Activated T-cell treated with anti-CD3 and anti-CD28 coated beads for 4 hours (primary cell): ENCODE results near the gene LTBP1.

Source experiments
- DNase-seq: peaks from one replicate; pipeline ENCODE4 v3.0.0-alpha.2; 2020

The LTBP1 gene

GRCh38 chr2:32931945-32932709, 14.6 kb upstream of the LTBP1 start:
- DNase-seq: no peak

- no peak for DNase-seq
These were observed 13.7 kb upstream of the LTBP1 start for GRCh38 chr2:32932825-32933755.

DNA sequence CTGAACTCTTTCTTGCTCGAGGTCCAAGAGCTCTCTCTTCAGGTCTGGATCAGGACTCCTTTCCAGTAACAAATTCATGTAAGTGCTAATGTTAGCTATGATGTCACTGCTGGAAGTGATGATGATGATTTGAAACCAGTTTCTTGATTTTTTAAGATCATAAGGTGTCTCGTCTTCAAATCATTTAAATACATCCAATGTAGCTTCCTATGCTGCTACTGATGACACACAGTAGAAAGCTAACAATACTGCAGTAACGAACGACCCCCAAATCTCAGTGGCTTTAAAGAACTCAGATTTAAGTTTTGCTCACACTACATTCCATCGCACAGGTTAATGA, 13.0 kb upstream of the LTBP1 start:
- no peak for DNase-seq

DNA sequence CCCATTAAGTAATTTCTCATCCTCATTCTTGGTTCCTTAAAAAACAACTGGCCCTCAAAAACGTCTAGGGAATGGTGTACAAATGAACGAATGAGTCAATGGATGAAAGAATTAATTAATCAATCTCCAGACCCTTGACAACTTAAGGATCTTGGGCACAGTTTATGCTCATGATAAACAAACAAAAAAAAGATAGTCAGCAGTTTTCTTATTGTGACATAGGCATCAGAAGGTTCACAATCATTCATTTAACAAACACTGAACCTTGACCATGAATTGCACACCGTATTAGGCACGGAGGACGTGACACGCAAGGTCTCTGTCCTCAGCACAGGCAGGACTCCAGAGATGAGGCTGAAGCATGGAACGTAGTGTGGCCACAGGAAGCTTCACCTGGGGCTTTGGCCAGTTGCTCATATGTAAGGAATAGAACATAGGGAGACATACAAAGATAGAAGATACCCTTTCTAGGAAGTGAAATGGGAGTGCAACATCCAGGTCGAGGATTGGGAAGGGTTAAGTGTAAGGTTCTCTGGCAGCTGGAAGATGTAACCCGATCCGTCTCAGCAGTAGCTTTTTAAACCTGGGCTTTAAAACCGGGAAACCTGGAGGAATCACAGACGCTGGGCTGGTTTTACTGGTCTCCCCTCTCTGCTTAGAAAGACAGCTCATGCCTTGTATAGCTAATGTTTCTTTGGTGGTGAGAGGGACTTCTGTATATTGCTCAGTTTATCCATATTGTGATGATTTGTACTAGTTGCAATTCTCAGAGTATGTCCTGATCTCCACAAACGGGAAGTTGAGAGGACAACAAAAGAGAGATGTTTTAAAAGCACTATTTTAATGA, 8.9 kb upstream of the LTBP1 start:
- DNase-seq: no peak

- no peak for DNase-seq
These were observed 7.8 kb upstream of the LTBP1 start for GRCh38 chr2:32938934-32939333.

GRCh38 chr2:32940316-32940997, 6.3 kb upstream of the LTBP1 start:
- DNase-seq: no peak

DNA sequence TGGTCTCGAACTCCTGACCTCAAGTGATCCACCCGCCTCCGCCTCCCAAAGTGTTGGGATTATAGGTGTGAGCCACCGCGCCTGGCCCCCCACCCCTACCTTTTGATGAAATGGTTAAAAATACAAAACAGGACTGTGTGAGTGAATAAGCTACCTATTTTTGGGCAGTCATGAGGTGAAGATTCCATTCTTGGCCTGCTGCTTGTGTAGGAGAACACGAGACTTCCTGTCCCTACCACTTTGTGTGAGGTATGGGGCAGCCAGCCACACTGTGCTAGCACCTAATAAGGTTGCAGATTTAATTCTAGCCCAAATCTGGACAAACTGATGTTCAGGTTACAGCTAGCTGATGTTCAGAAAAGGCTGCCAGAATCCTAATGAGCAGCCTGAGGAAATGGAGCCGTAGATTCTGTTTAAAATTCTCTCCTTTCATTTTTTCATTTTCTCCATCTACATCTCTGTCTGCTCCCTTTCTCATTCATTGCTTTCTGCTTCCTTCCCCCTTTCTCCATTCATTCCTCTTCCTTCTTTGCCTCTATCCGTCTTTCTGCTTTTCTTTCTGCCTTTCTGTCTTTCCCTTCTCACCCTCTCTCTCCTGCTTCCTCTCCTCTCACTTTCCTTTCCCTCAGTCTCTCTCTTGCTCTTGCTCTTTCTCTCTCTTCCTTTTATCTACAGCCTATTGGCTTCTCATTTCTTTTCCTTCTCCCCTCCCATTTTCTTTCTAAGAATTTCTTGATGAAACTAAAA, 4.6 kb upstream of the LTBP1 start:
- no peak for DNase-seq

GRCh38 chr2:32942793-32943485, 3.8 kb upstream of the LTBP1 start:
- DNase-seq: no peak

DNA sequence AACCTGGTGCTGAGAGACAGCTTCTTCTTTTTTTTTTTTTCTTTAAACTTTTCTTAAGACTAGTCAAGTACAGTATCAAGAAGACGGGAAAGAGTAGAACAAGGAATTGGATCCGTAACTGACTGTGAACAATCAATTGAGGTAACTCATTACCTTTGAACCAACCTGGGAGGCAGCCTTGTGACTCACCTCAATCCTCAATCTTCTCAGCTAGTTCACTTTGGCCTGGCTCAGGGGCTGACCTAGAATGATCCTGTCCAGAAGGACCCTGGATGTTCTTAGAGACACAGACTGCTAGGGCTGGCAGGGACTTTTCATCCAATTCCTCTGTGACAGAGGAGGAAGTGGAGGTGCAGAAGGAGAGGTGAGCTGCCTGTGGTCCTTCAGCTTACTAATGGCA, 1.5 kb upstream of the LTBP1 start:
- DNase-seq: no peak

DNA sequence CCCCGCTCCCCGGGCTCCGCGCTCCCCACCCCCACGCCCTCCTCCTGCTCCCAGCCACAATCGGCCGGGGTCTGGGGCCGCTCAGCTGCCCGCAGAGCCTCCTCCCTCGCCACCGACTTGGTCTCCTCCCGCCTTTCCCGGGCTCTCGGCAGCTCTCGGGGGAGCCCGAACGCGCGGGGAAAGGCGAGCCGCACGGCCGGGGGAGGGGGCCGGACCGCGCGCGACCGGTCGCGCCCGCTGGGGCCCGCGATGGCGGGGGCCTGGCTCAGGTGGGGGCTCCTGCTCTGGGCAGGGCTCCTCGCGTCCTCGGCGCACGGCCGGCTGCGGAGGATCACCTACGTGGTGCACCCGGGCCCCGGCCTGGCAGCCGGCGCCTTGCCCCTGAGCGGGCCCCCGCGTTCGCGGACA, 327 bp downstream of the LTBP1 start:
- DNase-seq: no peak

DNA sequence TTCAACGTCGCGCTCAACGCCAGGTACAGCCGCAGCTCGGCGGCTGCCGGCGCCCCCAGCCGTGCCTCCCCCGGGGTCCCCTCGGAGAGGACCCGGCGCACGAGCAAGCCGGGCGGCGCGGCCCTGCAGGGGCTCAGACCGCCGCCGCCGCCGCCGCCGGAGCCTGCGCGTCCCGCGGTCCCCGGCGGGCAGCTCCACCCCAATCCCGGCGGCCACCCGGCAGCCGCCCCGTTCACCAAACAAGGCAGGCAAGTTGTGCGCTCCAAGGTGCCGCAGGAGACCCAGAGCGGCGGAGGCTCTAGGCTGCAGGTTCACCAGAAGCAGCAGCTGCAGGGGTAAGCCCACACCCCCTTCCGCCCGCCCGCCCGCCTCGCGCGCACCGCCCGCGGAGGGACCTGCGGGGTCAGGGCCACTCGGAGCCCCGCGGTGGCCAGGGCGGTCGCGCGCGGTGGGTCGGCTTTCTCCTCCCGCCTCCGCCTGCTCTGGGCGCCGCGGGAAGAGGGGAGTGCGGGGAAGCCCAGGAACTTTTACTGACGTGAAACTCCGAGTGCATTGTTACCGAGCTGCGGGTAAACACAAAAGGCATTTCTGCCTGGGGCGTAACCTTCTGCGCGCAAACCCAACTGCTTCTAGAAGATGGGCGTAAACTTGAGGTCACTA, 861 bp downstream of the LTBP1 start:
- no peak for DNase-seq

DNA sequence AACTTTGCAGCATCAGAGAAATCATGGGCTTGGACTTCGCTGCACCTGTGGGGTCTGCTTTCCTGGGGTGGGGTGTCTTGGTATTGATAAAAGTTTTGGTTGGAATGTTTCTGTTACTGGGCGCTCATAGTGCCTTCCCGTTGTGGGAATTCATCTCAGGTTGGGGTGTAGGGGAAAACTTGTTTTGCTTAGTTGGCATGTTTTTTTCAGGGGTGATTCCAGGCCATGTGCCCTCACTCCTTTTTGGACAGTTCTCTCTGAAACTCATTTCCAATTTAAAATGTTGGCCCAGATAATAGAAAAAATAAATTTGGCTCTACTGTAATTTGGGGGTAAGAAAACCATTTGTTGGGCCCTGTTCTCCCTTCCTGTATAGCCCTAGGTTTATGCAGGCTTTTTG, 1.5 kb downstream of the LTBP1 start:
- DNase-seq: no peak

DNA sequence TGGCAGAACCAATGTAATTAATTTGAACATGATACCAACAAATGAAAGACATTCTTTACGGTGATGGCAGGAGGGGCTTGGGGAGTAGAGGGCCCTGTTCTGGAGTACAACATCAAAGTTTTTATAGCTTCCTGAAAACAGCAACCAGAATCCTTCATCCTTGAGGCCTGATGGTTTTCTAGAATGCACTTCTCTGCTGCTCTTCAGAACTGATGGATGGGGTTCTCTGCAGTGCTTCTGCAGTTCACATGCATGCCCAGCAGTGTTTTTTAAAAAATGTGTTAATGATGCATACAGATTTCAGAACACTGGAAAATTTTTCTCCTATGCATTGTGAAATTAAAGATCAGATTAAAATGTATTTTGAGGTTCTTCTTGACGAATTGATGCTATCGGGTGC, 2.5 kb downstream of the LTBP1 start:
- no peak for DNase-seq

GRCh38 chr2:32951672-32952071, 4.9 kb downstream of the LTBP1 start:
- no peak for DNase-seq

GRCh38 chr2:32952761-32953476, 6.2 kb downstream of the LTBP1 start:
- no peak for DNase-seq

DNA sequence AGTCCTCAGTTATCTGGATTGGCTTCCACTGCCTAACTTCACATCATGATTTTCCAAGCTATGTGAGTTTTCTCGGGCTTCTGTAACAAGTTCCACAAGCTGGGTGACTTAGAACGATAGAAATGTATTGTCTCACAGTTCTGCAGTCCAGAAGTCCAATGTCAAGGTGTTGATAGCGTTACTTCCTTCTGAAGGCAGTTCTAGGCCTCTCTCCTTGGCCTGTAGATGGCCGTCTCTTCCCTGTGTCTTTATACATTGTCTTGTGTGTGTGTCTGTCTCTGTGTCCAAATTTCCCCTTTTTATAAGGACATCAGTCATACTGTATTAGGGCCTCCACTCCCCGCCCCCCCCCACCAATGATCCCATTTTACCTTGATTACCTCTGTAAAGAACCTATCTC, 7.5 kb downstream of the LTBP1 start:
- DNase-seq: no peak

DNA sequence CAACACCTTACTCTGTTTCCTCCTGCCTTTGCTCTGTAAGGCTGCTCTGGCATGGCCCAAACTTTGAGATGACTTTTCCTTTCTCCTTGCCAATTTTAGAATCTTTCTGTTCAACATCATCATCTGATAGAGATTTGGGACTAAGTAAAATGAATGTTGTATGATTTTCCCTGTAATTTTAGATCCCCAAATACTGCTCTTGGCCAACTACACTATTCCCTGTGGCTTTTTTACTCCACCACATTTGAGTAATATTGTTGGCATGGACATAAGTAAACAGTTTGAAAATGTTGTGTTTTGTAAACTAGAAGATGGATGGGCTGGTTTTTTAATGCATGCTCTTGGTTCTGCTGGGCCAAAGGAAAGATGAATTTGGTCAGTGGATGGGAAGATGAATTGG, 12.1 kb downstream of the LTBP1 start:
- no peak for DNase-seq

- DNase-seq: no peak
These were observed 13.5 kb downstream of the LTBP1 start for GRCh38 chr2:32960238-32960637.

- DNase-seq: no peak
These were observed 14.1 kb downstream of the LTBP1 start for GRCh38 chr2:32960647-32961403.
